T47D (cell line): Measurements from ENCODE around the gene CDRT15.
"Not testable (repeated sequence)": the region's sequence is repeated elsewhere in the genome, so short reads cannot be mapped to it uniquely, and the experiment has no call there.

Experiments used
- DNase-seq, 2 experiments: peaks; one replicate each; pipeline versions ENCODE4 v3.0.0 to v3.0.0-alpha.2; 2011 to 2012; ENCODE audit warnings: low read depth in 1 of 2, low spot score in 1 of 2
- JUND ChIP-seq: IDR thresholded peaks from 2 replicates; pipeline ENCODE4 v1.6.1; 2012; ENCODE audit warnings: low read depth
- in situ Hi-C: cut with HindIII; loops from 2 replicates; pipeline ENCODE4 v1.10.0; 2016; ENCODE audit warnings: low sequenced_read_pairs, low pct_unique_long_range_greater_than_20kb

Gene CDRT15

GRCh38 chr17:14203388-14203787, 33.3 kb downstream of the CDRT15 start:
- in situ Hi-C loops: no loop called here
- TF ChIP-seq JUND: no peak
- peak in 1 of 2 experiments; percentile 24 for DNase-seq

DNA sequence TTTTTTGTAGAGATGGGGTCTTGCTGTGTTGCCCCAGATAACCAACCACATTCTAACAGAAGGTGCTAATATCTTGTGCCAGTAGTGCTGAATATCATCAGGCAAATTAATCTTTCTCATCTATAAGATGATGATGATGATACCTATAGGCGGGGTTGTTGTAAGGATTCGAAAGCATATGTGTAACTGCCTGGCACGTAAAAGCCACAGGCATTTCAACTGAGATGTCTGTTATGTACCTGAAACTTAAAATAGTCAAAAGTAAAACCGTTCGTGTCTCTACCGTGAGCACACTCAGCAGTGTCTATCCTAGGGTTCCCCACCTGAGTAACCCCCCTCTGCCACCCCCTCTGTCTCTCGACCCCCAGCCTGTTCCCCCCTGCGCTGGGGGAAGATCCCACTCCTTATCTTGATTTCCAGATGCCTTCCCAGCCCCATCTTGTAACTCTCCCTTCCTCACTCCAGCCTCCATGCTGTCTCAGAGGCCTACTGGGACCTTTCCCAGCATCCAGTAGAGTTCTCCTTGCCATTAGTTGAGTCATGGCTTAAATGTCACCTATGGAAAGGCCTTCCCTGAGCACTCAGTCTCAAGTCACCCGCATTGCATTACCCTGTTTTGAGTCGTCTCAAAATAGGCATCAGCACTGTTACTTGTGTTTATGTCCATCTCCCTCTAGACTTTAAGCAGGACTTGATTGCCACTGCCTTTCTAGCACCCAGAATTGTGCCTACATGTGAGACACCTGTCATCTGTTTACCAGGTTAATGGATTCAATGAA, 34.1 kb downstream of the CDRT15 start:
- in situ Hi-C loops: no loop called here

GRCh38 chr17:14201988-14202380, 34.7 kb downstream of the CDRT15 start:
- in situ Hi-C loops: no loop called here
- DNase-seq: no peak

More for the DNA sequence above, 34.1 kb downstream of the CDRT15 start:
- DNase-seq: no peak
- no peak for TF ChIP-seq JUND

GRCh38 chr17:14201021-14201987, 35.4 kb downstream of the CDRT15 start:
- TF ChIP-seq JUND: no peak
- in situ Hi-C loops: no loop called here
- no peak for DNase-seq

More at GRCh38 chr17:14201988-14202380, 34.7 kb downstream of the CDRT15 start:
- TF ChIP-seq JUND: no peak

DNA sequence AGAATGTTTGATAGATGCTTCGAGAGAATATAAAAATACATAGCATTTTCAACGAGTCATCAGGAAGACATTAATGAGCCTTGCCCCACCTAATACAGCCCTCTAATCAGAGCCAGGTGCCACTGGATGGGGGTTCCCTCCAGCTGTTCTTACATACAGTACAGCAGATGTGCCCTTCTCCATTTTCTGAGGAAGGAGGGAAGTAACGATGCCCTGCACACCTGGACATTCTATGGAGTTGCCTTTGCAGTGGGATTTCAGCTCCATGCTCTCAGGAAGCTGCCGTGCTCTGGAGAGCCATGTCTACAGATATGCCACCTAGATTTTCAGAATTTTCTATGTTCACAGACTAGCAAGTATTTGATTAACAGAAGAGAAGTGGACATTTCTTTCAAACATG, 36.3 kb downstream of the CDRT15 start:
- no peak for TF ChIP-seq JUND
- in situ Hi-C loops: no loop called here

DNA sequence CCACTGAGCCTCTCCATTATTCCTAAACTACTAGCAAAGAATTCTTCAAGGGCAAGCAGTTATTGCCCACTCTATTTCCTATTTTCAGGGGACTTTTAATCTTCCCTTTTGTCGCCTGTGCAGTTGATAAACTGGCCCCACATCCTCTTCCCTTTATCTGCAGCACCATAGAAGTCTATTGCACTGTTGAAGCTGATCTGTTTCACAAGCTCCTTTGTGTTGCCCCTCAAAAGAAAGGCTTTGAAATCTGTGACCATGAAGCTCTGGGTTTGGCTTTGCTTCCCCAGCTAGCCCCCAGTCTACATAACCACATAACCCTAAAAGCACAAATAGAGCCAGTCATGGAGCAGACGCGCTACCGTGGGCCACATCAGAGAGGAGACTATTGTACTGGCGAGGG, 37.1 kb downstream of the CDRT15 start:
- no peak for TF ChIP-seq JUND
- in situ Hi-C loops: no loop called here
- no peak for DNase-seq

More for the DNA sequence above, 36.3 kb downstream of the CDRT15 start:
- no peak for DNase-seq

DNA sequence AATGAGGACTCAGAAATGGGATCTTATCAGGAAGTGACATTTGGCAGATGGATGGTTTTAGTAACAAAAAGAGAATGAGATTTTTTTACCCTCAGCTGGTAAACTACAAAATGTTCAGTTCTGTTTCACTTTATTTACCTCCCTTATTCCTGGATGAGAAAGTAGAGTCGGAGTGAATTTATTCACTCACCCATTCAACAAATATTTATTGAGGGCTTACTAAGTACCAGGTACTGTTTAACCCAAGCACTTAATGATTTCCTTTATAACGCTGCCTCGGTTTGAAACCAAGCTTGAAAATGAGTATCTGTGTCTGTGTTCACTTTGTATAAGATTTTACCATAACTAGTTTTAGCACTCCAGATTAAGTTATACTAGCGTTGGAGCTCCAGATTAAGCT, 38.1 kb downstream of the CDRT15 start:
- in situ Hi-C loops: no loop called here
- TF ChIP-seq JUND: no peak
- DNase-seq: no peak

GRCh38 chr17:14198013-14198412, 38.6 kb downstream of the CDRT15 start:
- TF ChIP-seq JUND: no peak
- in situ Hi-C loops: no loop called here
- no peak for DNase-seq

DNA sequence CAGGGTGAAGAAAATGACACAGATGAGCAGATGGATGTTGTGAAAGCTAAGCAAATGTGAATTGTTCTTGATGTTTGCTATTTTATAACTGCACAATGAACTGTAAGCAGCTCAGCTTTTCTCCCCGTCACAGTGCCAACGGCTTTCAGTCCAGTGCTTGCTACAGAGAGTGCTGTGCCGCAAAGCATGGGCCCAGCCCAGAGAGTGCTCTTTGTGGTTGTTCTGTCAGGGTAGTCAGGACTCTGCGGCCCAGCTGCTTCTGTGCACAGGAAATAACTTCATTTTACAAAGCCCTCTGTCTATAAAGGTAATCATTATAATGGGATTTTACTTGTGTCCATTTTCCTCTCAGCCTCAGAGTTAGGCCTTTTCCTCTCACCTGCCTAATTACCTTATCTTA, 39.1 kb downstream of the CDRT15 start:
- in situ Hi-C loops: no loop called here
- no peak for TF ChIP-seq JUND
- DNase-seq: no peak

- in situ Hi-C loops: no loop called here
- no peak for DNase-seq
- TF ChIP-seq JUND: no peak
Observed at GRCh38 chr17:14197057-14197456, 39.6 kb downstream of the CDRT15 start.

DNA sequence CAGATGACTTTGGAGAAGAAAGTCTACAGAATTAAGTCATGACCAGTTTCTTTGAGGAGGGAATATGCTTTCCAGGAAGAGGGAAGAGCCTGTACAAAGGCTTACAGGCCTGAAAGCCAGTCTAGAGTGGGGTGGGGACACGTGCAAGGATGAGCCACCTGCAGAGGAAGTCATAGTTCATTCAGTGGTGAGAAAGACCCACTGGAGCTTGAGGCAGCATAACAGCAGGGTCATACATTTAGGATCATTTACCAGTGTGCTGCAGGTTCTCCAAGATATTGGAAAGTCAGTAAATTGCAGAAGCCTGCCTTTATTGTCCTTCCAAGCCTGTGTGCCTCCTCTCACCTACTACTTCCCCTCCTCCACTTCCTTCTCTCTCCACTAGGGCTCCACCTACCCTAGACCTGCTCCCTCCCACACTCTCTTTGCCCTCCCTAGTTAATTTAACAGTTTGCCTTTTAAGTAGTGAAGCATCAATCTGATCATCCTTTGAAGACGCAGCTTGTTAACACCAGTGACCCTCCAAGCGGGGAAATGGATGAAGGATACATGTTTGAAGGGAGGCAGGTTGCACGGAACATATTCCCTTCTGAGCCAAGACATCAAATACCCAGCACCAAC, 40.2 kb downstream of the CDRT15 start:
- in situ Hi-C loops: no loop called here
- DNase-seq: no peak
- no peak for TF ChIP-seq JUND

DNA sequence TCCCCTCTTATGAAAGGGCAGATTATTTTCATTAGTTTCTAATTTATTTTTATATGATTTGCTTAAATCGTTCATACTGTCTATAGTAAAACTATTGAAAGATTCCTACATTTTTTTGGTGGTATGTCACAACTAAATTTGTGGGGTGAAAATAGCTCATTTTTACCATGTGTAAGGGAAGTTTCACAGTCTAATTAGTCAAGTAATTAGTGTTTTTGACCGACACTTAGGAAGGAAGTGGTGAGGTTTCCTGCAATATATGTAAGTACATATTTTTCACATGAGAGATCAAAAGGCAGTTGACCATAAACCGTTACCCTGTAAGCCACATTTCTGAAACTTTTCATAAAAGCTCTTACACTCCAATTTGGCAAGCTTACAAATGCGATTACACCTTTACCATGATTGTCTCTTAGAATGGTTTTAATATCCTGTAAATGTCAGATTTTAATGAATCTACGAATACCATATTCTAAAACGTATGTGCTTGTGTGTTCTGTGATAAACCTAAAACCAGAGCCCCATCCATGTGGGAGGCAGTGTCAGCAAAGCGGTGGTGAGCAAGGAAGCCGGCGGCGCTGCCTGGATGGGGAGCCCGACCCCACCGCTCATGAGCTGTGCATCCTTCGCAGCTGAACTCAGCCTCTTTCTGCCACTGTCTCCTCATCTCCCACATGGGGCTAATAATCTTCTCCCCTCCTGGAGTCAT, 43.9 kb downstream of the CDRT15 start:
- in situ Hi-C loops, DNase-seq: not testable (repeated sequence)

DNA sequence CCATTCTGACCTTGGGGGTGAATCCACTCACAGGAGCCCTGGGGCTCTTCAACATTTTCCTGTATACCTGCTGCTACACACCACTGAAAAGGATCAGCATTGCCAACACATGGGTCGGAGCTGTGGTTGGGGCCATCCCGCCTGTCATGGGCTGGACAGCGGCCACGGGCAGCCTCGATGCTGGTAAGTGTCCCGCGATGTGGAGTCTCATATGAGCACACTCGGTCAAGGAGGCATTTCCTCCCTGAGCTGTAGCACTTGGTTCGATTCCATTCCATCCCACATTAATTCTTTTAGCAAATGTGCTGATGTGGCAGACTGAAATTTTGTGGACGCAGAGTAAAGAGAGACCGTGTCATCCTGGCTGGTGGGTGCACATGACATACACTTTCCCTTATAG, 44.6 kb downstream of the CDRT15 start:
- in situ Hi-C loops, DNase-seq: not testable (repeated sequence)

DNA sequence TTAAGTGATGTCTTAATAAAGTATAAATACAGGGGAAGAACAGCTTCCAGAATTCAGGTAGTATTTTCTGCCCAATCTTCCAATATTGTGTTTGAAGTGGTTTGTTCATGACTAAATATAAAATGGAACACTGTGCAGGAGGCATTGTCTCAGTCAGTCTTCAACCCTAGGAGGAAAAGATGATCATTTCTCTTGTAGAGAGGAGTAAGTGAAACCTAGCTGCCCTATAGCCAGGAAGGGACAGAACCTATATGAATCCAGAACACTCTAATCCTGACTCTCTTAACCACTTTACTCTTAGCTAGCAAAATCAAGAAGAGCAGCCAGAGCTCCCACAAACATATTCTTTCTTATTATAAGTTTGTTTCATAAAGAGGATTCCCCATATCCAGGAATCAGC, 45.2 kb downstream of the CDRT15 start:
- in situ Hi-C loops, DNase-seq: not testable (repeated sequence)

- in situ Hi-C loops, DNase-seq: not testable (repeated sequence)
Observed at GRCh38 chr17:14190774-14191173, 45.9 kb downstream of the CDRT15 start.

GRCh38 chr17:14186443-14186842, 50.2 kb downstream of the CDRT15 start:
- in situ Hi-C loops, DNase-seq: not testable (repeated sequence)
